HepG2 (cell line): ENCODE data around the gene BCL2L11. TPM values are rescaled to one million over a fixed set of nuclear protein-coding genes. Genes with fewer than 3 reads are reported as not detected.

Experiments
- ATAC-seq: fragments of 200-7000 bp; cut with Tn5 transposase; 3 replicates; pipeline ENCODE4 v1.9.1; 2020; ENCODE audit warnings: mild to moderate bottlenecking, moderate library complexity
- BruUV-seq: library from RNA; stranded (reverse); fragments of 400-500 nt; replicated peaks from 2 replicates; lab custom pipeline; 2021; lab: Mats Ljungman, UMichigan
- CTCF ChIA-PET: fragments of 300-600 bp; formaldehyde crosslinking; extraction: SDS; loops from one replicate; lab custom pipeline; 2021; ENCODE audit warnings: low total read pairs, inconsistent platforms, low intra/inter-chr PET ratio; lab: Yijun Ruan, JAX
- POLR2A ChIA-PET: fragments of 350-600 bp; sonication (Branson Sonifier 250); formaldehyde crosslinking; loops from one replicate; lab custom pipeline; 2020; ENCODE audit warnings: antibody characterized with exemption, inconsistent platforms; lab: Yijun Ruan, JAX
- DNase-seq: peaks from one replicate; pipeline ENCODE4 v3.0.0-alpha.2; 2015; ENCODE audit warnings: low spot score
- FAIRE-seq: peaks from 3 replicates; lab custom pipeline; 2011; peaks lifted over from hg19 to GRCh38; lab: Jason Lieb, UNC
- H2AFZ ChIP-seq: one replicate; pipeline ENCODE4 v1.6.1; 2011; ENCODE audit warnings: low read length, inconsistent platforms
- H3K27ac ChIP-seq: fragments of 300-600 bp; 3 replicates; pipeline ENCODE4 v1.8.0; 2011; ENCODE audit warnings: mixed run types, mild to moderate bottlenecking, mixed read lengths, low read length, inconsistent platforms; ENCODE audit not compliant: insufficient read depth; ENCODE audit errors: extremely low read length
- H3K27me3 ChIP-seq, 2 experiments: fragments of 200-600 bp in 1 of 2; 2 replicates in 1 of 2; 3 replicates in 1 of 2; pipeline versions ENCODE4 v1.6.0 to v1.8.0; 2011; ENCODE audit warnings: low read length in 2 of 2, mild to moderate bottlenecking in 2 of 2, moderate library complexity in 2 of 2, inconsistent platforms in 1 of 2; ENCODE audit not compliant: insufficient read depth in 2 of 2, control insufficient read depth in 1 of 2
- H3K36me3 ChIP-seq, 2 experiments: fragments of 200-600 bp in 1 of 2; replicated peaks in 1 of 2; 2 replicates in 1 of 2; 3 replicates in 1 of 2; pipeline versions ENCODE4 v1.5.1 to v1.8.0; 2011; ENCODE audit warnings: low read length in 2 of 2, inconsistent platforms in 1 of 2; ENCODE audit not compliant: insufficient read depth in 2 of 2, control insufficient read depth in 1 of 2
- H3K4me1 ChIP-seq: 2 replicates; pipeline ENCODE4 v1.5.1; 2012; ENCODE audit warnings: low read length, inconsistent platforms; ENCODE audit not compliant: insufficient read depth
- H3K4me2 ChIP-seq: 2 replicates; pipeline ENCODE4 v1.6.0; 2011; ENCODE audit warnings: low read depth, low read length, inconsistent platforms
- H3K4me3 ChIP-seq, 3 experiments: fragments of 200-600 bp in 1 of 3; sonication (generic), shearing (Covaris generic) in 1 of 3; replicated peaks in 1 of 3; 2 replicates each; pipeline ENCODE4 v1.5.1; 2011 to 2016; ENCODE audit warnings: low read length in 3 of 3, inconsistent platforms in 2 of 3, low read depth in 2 of 3, mild to moderate bottlenecking in 2 of 3, control low read depth in 1 of 3, mixed read lengths in 1 of 3; ENCODE audit not compliant: insufficient read depth in 1 of 3
- H3K79me2 ChIP-seq: one replicate; pipeline ENCODE4 v1.6.1; 2011; ENCODE audit warnings: low read length, inconsistent platforms; ENCODE audit not compliant: insufficient read depth
- H3K9ac ChIP-seq: 2 replicates; pipeline ENCODE4 v1.6.0; 2011; ENCODE audit warnings: mild to moderate bottlenecking, low read depth, low read length, inconsistent platforms; ENCODE audit not compliant: insufficient read depth
- H3K9me3 ChIP-seq: 2 replicates; pipeline ENCODE4 v1.5.1; 2012; ENCODE audit warnings: mild to moderate bottlenecking, low read length
- H4K20me1 ChIP-seq: 2 replicates; pipeline ENCODE4 v1.6.0; 2011; ENCODE audit warnings: inconsistent platforms, mild to moderate bottlenecking, low read length, moderate library complexity; ENCODE audit not compliant: insufficient read depth
- ARID2 ChIP-seq: sonication (generic); formaldehyde crosslinking; IDR thresholded peaks from 2 replicates; pipeline ENCODE4 v1.8.1; 2022; ENCODE audit warnings: mild to moderate bottlenecking, missing genetic modification reagents, borderline replicate concordance
- EEA1 ChIP-seq: sonication (generic); formaldehyde crosslinking; IDR thresholded peaks from 2 replicates; pipeline ENCODE4 v1.5.1; 2020; ENCODE audit warnings: mild to moderate bottlenecking, missing genetic modification reagents, borderline replicate concordance
- ERF ChIP-seq: IDR thresholded peaks from 2 replicates; pipeline ENCODE4 v1.6.1; 2018; ENCODE audit warnings: missing biosample characterization, missing genetic modification reagents
- MATR3 ChIP-seq: sonication (generic); formaldehyde crosslinking; IDR thresholded peaks from 2 replicates; pipeline ENCODE4 v1.4.0; 2020; ENCODE audit warnings: missing genetic modification reagents
- NBN ChIP-seq: fragments of 450-650 bp; conservative IDR thresholded peaks from 2 replicates; pipeline ENCODE4 v1.6.1; 2017
- RFXANK ChIP-seq: IDR thresholded peaks from 2 replicates; pipeline ENCODE4 v1.6.1; 2016
- SNAPC2 ChIP-seq: sonication (generic); formaldehyde crosslinking; IDR thresholded peaks from 2 replicates; pipeline ENCODE4 v1.8.1; 2022; ENCODE audit warnings: mild to moderate bottlenecking, missing genetic modification reagents
- THRA ChIP-seq: sonication (generic); formaldehyde crosslinking; IDR thresholded peaks from 2 replicates; pipeline ENCODE4 v1.4.0; 2020; ENCODE audit warnings: missing genetic modification reagents, borderline replicate concordance
- ZFP36 ChIP-seq: fragments of 150-350 bp; IDR thresholded peaks from 2 replicates; pipeline ENCODE4 v1.6.1; 2018; ENCODE audit warnings: borderline replicate concordance, low read length, low read depth; ENCODE audit not compliant: partially characterized antibody
- ZNF224 ChIP-seq: sonication (generic); formaldehyde crosslinking; IDR thresholded peaks from 2 replicates; pipeline ENCODE4 v1.5.0; 2020; ENCODE audit warnings: mild to moderate bottlenecking, missing genetic modification reagents
- ZNF329 ChIP-seq: sonication (generic); formaldehyde crosslinking; IDR thresholded peaks from 2 replicates; pipeline ENCODE4 v1.9.0; 2021; ENCODE audit warnings: low read depth, mild to moderate bottlenecking, missing genetic modification reagents
- ZNF674 ChIP-seq: sonication (generic); formaldehyde crosslinking; IDR thresholded peaks from 2 replicates; pipeline ENCODE4 v1.5.0; 2020; ENCODE audit warnings: low read depth, mild to moderate bottlenecking, missing genetic modification reagents
- WGBS: methylation state at CpG from one replicate; pipeline ENCODE4 v1.1.6; 2017; ENCODE audit warnings: low lambda C conversion rate; 5-methylcytosine and 5-hydroxymethylcytosine counted together
- in situ Hi-C: cut with HindIII; loops from 2 replicates; pipeline ENCODE4 v1.10.0; 2017; ENCODE audit warnings: low pct_unique_long_range_greater_than_20kb; ENCODE audit not compliant: extremely low pct_ligation_motif_present
- intact Hi-C: fragments of 100-400 bp; cut with micrococcal nuclease; formaldehyde crosslinking; loops from one replicate; pipeline ENCODE4 v1.10.0; 2022; ENCODE audit not compliant: unreplicated experiment
- polyA plus RNA-seq, 8 experiments: library from polyadenylated mRNA; depleted of rRNA in 3 of 8; stranded (reverse) in 7 of 8; unstranded in 1 of 8; fragments of >200 nt; fragmentation: Illumina TruSeq in 4 of 8; extraction: Trizol in 4 of 8; gene quantifications; 2 replicates each; pipeline versions ENCODE4 v1.2.1 to v1.2.3, GENCODE V29; 2011 to 2016; ENCODE audit warnings: low read depth in 4 of 8, missing spikeins in 1 of 8, mixed read lengths in 1 of 8; ENCODE audit not compliant: insufficient read depth in 1 of 8
- total RNA-seq, 5 experiments: library from RNA; depleted of rRNA; stranded (reverse); fragments of >200 nt; fragmentation: Illumina TruSeq; extraction: Trizol; gene quantifications; 2 replicates each; pipeline ENCODE4 v1.2.3, GENCODE V29; 2016; ENCODE audit warnings: low read depth in 1 of 5
- TF ChIP-seq, protein P1 (sequence below): fragments of 450-650 bp; IDR thresholded peaks from 2 replicates; pipeline ENCODE4 v1.6.1; 2016
- TF ChIP-seq, protein P2 (sequence below): sonication (generic); formaldehyde crosslinking; IDR thresholded peaks from 2 replicates; pipeline ENCODE4 v1.4.0; 2020; ENCODE audit warnings: mild to moderate bottlenecking, missing genetic modification reagents
- TF ChIP-seq, protein P3 (sequence below): sonication (generic); formaldehyde crosslinking; IDR thresholded peaks from 2 replicates; pipeline ENCODE4 v1.5.1; 2020; ENCODE audit warnings: missing genetic modification reagents, mild to moderate bottlenecking, borderline replicate concordance
- TF ChIP-seq, protein P4 (sequence below): sonication (generic); formaldehyde crosslinking; IDR thresholded peaks from 2 replicates; pipeline ENCODE4 v1.9.0; 2022; ENCODE audit warnings: missing genetic modification reagents, mild to moderate bottlenecking, borderline replicate concordance

BCL2L11 gene
- total and polyA plus RNA-seq, 2 of the 13 experiments (the other 11 are each of a cell fraction or from before 2014, with no cell fraction given), result 6.1 to 9.7 TPM

DNA sequence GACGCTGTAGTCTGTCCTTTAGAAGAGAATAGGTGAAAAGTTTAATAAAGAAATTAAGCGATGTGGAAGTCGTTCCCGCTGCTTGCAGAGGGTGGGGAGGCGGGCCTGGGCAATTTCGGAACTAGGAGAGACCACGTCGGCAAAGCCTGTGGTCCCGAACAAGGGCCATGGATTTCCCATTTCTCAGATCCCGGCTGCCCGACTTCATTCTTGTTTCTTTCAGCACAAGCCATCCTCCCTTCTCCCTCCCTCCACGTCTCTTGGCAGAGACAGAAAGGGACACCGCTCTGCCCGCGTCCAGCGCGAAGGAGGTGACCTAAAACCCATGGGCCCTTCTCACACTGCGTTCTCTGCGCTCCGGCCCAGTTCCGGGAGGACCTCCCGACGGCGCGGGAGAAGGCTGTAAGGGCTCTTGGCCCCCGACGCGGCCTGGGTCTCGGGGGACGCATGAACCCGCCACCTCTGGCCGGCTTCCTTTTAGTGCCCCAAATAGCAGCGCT lies 2.2 kb upstream of the BCL2L11 start:
- no peak overlapping the region for H2AFZ ChIP-seq
- H3K27ac ChIP-seq, result no peak overlapping the region
- H3K36me3 ChIP-seq, result no peaks in the 10 kb centered on the region
- H3K27me3 ChIP-seq, result peaks cover 0 to 8% of the 10 kb centered on the region in 2 experiments; a peak in 1 of 5 replicates
- BruUV-seq, result no TSS peak
- POLR2A ChIA-PET, result no interaction called here
- CTCF ChIA-PET, result no interaction called here
- H3K9ac ChIP-seq, result no peak overlapping the region
- intact Hi-C loops, result loop anchor here (10.0 kb wide), 1 partner anchor 576 kb away; no protein-coding TSS in a partner anchor
- DNase-seq, result no peak
- in situ Hi-C loops, result loop anchor here (5.0 kb wide), 1 partner anchor 584 kb away; no protein-coding TSS in a partner anchor
- WGBS, result 96% methylated on average over 33 of the region's 33 CpGs
- no peak for FAIRE-seq
- no peaks in the 10 kb centered on the region for H4K20me1 ChIP-seq
- peaks cover 22% of the 10 kb centered on the region for H3K79me2 ChIP-seq
- TF ChIP-seq ZNF674 (CRISPR knock-in tag), result no peak
- TF ChIP-seq NBN, result no peak
- TF ChIP-seq SNAPC2 (CRISPR knock-in tag), result no peak
- TF ChIP-seq ZNF224 (CRISPR knock-in tag), result no peak
- no peak for TF ChIP-seq ERF
- TF ChIP-seq, protein P1, sequence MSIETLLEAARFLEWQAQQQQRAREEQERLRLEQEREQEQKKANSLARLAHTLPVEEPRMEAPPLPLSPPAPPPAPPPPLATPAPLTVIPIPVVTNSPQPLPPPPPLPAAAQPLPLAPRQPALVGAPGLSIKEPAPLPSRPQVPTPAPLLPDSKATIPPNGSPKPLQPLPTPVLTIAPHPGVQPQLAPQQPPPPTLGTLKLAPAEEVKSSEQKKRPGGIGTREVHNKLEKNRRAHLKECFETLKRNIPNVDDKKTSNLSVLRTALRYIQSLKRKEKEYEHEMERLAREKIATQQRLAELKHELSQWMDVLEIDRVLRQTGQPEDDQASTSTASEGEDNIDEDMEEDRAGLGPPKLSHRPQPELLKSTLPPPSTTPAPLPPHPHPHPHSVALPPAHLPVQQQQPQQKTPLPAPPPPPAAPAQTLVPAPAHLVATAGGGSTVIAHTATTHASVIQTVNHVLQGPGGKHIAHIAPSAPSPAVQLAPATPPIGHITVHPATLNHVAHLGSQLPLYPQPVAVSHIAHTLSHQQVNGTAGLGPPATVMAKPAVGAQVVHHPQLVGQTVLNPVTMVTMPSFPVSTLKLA, result no peak
- no peak for TF ChIP-seq EEA1 (CRISPR knock-in tag)
- TF ChIP-seq MATR3 (CRISPR knock-in tag), result no peak
- TF ChIP-seq ARID2 (CRISPR knock-in tag), result no peak
- no peak for TF ChIP-seq THRA (CRISPR knock-in tag)
- TF ChIP-seq ZNF329 (CRISPR knock-in tag), result no peak
- TF ChIP-seq ZFP36, result no peak
- TF ChIP-seq RFXANK (CRISPR knock-in tag), result no peak
- TF ChIP-seq, protein P2, sequence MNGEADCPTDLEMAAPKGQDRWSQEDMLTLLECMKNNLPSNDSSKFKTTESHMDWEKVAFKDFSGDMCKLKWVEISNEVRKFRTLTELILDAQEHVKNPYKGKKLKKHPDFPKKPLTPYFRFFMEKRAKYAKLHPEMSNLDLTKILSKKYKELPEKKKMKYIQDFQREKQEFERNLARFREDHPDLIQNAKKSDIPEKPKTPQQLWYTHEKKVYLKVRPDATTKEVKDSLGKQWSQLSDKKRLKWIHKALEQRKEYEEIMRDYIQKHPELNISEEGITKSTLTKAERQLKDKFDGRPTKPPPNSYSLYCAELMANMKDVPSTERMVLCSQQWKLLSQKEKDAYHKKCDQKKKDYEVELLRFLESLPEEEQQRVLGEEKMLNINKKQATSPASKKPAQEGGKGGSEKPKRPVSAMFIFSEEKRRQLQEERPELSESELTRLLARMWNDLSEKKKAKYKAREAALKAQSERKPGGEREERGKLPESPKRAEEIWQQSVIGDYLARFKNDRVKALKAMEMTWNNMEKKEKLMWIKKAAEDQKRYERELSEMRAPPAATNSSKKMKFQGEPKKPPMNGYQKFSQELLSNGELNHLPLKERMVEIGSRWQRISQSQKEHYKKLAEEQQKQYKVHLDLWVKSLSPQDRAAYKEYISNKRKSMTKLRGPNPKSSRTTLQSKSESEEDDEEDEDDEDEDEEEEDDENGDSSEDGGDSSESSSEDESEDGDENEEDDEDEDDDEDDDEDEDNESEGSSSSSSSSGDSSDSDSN, result no peak
- TF ChIP-seq, protein P3, sequence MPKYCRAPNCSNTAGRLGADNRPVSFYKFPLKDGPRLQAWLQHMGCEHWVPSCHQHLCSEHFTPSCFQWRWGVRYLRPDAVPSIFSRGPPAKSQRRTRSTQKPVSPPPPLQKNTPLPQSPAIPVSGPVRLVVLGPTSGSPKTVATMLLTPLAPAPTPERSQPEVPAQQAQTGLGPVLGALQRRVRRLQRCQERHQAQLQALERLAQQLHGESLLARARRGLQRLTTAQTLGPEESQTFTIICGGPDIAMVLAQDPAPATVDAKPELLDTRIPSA (CRISPR knock-in tag), result no peak
- TF ChIP-seq, protein P4, sequence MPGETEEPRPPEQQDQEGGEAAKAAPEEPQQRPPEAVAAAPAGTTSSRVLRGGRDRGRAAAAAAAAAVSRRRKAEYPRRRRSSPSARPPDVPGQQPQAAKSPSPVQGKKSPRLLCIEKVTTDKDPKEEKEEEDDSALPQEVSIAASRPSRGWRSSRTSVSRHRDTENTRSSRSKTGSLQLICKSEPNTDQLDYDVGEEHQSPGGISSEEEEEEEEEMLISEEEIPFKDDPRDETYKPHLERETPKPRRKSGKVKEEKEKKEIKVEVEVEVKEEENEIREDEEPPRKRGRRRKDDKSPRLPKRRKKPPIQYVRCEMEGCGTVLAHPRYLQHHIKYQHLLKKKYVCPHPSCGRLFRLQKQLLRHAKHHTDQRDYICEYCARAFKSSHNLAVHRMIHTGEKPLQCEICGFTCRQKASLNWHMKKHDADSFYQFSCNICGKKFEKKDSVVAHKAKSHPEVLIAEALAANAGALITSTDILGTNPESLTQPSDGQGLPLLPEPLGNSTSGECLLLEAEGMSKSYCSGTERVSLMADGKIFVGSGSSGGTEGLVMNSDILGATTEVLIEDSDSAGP (CRISPR knock-in tag), result no peak
- TF ChIP-seq, all 625 proteins: peak for 0
- Histone ChIP-seq H3K9me3 (no peaks in the 10 kb centered on the region), H3K4me2 (no peak overlapping the region), H3K4me1 (peaks cover 24% of the 10 kb centered on the region), H3K4me3 (no peak overlapping the region)
- no peak for ATAC-seq
